NCI-H69 (cell line): Measurements from ENCODE around the gene GUCY1A1.

ENCODE experiments used
- DNase-seq: peaks from one replicate; lab custom pipeline; 2025; lab: John Stamatoyannopoulos, UW

Gene GUCY1A1

DNA sequence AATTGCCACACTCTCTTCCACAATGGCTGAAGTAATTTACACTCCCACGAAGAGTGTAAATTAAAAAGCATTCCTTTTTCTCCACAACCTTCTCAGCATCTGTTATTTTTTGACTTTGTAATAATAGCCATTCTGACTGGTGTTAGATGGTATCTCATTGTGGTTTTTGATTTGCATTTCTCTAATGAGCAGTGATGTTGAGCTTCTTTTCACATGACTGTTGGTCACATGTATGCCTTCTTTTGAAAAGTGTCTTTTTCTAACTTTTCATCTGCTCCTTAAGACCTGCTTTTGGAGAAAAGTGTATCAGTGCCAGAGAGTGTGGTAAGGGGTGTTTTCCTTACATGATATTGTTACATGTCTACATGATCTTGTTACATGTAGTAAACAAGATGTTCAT is 25.7 kb downstream of the GUCY1A1 start:
- no peak for DNase-seq

DNA sequence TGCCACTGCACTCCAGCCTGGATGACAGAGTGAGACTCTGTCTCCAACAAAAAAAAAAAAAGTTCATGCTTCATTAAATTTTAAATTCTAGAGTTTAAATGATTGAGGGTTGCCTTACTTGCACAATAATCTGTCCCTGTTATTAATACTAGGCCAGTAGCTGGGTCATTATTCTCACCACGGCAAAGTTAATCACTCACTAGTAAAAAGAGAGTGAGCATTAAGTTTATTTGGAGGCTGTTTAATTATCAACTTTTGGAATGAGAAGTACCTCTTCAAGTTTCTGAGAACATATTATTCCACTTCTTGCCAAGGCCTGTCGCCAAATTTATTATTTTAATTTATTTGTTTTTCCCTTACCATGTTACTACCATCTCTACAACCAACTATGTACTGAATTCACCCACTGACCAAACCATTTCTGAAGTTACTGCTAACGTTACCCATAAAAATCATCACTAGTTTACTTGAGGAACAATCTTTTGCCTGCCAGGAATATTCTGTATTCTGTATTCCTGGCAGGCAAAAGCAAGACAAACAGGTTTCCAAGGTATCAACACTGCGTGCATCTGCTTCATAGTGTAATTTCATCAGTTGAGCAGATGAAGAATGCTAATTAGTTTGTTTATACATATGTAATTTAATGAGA is 26.5 kb downstream of the GUCY1A1 start:
- DNase-seq, result no peak

DNA sequence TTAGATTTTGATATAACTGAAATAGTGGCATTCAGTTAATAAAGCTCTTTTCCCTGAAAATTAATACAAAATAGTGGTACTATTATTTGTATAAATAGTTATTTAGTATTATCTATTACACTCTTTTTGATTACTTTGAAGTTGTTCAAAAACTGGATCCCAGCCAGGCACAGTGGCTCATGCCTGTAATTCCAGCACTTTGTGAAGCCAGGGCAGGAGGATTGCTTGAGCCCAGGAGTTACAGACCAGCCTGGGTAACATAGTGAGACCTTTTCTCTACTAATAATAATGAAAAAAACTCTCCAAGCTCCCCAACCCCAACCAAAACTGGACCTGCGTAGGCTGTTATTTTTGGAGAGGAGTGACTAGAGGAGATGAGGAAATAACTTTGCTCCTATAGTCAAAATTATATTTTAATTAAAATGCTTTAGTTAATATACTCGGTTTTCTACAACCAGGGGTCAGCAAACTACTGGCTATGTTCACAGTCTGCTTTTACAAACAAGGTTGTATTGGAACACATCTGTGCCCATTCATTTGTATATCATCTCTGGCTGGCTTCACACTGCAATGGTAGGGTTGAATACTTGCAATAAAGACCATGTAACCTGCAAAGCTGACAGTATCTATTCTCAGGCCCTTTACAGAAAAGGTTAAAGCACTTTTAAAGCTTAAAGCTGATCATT is 27.6 kb downstream of the GUCY1A1 start:
- DNase-seq, result no peak

DNA sequence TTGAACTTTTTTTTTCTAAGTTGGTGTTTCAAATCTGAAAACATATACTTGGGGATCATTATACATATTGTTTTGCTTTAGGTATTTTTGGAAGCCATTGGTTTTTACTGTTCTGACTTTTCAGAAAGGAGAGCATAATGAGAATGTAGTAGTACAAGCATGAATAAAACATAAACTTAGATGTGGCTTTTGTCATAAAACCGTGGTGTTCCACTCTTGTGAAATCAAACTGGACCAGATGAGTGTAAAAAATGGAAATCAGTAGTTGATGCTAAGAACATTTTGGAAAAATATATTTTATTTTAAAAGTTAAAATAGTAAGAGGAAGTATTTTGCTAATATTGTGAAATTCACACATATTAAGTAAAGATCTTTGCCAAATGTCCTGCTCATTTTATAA is 29.6 kb downstream of the GUCY1A1 start:
- no peak for DNase-seq

DNA sequence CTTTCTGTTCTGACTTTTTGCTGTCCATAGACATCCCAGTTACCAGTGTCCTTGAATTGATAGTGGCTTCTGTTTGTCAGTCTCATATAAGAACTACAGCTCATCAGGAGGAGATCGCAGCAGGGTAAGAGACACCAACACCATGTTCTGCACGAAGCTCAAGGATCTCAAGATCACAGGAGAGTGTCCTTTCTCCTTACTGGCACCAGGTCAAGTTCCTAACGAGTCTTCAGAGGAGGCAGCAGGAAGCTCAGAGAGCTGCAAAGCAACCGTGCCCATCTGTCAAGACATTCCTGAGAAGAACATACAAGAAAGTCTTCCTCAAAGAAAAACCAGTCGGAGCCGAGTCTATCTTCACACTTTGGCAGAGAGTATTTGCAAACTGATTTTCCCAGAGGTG is 30.1 kb downstream of the GUCY1A1 start:
- no peak for DNase-seq

DNA sequence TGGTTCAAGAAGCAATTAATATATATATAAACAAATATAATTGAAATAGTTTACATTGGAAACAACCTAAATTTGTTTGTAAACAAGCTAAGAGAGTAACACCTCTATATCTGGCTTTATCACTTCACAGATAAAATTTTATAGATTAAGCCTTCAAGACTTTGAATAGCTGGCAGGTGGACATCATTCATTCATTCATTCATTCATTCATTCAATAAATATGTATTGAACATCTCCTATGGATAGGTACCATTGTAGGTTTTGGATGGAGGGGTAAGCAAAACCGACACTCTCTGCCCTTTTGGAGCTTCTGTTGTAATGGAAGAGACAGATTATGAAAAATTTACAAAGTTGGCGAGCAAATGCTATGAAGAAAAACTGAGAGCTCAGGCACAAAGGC is 35.2 kb downstream of the GUCY1A1 start:
- no peak for DNase-seq

DNA sequence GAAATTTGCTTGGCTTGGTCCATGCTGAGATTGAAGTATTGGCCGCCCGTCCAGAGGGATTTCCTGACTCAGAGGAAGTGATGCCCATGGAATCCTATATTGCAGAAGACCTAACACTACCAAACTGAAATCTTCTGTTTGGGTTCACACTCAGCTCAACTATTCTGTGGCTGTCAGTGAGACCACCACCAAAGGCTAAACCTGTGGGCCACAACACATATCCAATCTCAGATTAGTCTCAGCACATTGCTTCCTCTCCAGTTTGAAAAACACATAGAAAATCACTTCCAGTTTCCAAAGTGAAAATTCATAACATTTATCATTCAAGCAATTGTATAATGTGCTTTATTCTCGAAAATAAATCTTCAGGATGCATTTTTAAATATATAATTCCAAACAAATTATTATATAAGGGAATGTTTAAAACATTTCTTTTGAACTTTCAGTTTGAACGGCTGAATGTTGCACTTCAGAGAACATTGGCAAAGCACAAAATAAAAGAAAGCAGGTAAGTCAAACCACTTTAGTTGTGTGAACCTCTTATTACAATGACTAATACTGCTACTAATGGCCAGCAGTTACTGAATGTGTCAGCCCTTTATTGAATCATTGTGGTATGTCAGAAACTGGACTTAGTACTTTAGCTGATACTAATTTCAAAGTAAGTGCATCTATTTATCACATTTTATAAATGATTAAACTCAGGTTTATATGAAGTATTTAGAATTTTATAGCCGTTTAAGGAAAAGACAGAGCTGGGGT is 37.0 kb downstream of the GUCY1A1 start:
- DNase-seq, result no peak

DNA sequence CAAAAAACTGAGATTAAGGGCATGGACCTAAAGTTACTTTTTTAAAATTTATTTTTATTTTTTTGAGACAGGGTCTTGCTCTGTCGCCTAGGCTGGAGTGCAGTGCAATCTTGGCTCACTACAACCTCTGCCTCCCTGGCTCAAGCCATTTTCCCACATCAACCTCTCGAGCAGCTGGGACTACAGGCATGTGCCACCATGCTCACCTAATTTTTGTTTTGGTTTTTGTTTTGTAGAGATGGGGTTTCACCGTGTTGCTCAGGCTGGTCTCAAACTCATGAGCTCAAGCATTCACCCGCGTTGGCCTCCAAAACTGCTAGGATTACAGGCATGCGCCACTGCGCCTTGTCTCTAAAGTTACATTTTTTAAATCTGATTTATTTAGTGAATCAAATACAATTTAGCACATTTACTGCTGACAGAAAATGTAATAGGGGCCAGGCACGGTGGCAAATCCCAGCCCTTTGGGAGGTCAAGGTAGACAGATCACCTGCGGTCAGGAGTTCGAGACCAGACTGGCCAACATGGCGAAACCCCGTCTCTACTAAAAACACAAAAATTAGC is 38.3 kb downstream of the GUCY1A1 start:
- no peak for DNase-seq

DNA sequence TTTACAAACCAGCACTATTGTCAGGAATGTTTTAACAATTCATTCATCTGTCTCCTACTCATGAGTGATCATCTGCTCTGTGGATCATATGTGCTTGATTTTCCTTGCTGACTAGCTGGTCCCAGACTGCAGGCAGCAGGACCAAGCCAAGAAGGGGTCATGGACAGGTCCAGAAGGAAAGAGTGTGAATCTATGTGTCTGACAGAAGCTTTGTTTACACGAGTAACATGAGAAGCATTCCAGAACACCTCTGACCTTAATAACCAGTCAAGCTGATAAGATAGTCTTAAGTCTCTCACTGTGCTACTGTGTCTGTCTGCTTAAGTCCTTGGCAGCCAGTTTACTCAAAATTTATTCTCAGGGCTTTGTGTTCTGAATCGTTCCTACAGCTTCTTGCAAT is 39.0 kb downstream of the GUCY1A1 start:
- DNase-seq, result no peak

DNA sequence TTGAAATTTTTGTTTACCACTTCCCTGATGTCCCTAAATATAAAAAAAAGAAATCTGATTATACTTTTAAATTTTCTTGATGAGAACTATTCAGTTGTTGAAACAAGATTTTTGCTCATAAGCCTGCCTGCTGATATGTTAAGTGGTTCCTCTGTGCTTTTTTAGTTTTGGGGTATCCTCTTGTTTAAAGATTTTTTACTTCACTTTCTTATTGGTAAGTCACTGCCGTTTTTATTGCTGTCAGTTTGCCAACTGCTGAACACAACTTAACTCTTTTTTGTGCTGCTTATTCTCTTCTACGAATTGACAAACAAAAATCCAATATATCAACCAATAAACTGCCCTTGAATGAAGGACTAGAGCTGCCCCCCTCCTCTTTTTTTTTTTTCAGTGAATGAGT is 39.5 kb downstream of the GUCY1A1 start:
- no peak for DNase-seq

DNA sequence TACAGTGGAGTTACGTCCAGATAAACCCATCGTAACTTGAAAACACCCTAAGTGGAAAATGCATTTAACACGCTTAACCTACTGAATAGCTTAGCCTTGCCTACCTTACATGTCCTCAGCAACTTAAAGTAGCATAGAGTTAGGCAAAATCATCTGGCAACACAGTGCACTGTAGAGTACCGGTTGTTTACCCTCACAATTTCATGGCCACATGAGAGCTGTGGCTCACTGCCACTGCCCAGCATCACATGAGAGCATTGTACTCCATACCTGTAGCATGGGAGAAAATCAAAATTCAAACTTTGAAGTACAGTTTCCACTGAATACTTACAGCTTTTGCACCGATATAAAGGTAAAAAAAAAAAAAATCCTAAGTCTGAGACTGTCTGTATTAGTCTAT is 40.6 kb downstream of the GUCY1A1 start:
- DNase-seq, result no peak

DNA sequence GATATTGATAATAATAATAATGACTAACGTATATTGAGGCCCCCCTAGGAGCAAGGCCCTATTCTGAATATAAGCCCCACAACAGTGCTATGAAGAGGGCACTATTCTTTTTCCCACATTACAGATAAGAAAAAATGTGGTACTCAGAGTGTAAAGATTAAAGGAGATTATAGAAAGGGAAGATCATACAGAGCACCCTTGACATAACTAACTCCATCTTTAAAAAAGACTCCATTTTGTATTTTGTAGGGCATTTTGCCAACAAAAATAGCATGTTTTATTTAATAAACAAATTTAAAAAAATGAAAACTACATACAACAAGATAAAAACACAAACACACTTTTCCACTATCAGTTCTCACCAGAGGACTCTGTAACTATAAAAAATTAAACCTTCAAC is 42.1 kb downstream of the GUCY1A1 start:
- DNase-seq, result no peak

DNA sequence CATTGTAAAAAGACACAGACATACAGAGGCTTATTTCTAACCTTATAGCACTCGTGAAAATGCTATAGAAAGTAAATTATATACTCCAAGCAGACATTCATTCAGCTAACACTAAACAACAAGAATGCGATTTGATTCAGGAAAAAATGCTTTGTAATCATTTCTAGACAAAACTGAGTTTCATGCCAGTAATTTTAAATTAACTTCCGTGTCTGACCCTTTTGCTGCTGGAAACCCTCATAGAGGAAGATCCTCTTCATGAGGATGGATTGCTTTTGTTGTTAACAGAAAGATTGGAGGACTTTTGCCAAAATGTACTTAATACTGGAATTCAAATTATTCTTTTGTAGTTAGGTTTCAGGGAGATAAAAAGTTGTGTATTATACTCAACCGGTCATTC is 43.3 kb downstream of the GUCY1A1 start:
- no peak for DNase-seq

DNA sequence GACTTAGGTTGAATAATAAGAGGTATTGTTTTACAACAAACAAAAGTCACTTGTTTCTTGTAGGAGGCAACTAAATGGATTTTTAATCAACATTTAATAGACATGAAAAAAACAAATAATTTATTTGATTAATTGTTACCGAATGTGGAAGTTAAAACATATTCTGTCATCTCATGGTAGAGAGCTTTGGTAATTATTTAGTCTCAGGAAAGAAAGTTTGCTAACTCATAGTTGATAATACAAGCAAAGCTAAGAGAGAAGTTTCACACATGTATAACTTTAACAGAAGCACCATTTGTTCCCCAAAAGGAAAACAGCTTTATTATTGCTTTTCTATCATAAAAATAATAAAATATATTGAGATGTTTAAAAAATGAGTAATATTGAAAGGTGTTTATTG is 44.9 kb downstream of the GUCY1A1 start:
- DNase-seq, result no peak

DNA sequence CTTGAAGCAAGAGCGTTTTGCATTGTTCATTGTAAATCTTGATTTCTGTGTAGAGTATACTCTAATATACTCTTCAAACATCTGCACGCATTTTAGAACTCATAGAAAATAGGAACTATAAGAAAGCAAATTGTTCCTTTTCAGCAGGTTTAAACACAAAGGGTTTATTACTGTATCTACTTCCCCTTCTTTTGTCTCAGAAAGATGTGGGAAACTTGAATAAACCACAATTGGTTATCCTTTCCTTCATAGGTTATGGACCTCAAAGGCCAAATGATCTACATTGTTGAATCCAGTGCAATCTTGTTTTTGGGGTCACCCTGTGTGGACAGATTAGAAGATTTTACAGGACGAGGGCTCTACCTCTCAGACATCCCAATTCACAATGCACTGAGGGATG is 46.2 kb downstream of the GUCY1A1 start:
- DNase-seq, result no peak

DNA sequence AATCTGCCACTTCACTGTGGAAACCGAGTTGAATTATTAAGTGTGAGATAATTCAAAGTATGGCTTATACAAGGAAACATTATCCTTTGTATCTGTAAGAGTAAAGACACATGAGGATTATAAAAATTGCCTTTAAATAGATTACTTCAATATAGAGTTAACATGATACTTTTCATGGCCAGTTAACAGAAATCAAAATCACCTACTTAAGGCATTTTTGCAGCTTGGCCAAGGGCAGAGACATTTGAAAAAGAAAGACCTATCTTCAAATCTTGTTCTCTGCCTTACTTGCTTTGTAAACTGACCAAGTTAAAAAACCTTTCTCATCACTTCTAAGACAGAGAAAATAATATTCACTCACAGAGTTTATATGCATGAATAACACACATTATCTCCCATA is 47.3 kb downstream of the GUCY1A1 start:
- no peak for DNase-seq

DNA sequence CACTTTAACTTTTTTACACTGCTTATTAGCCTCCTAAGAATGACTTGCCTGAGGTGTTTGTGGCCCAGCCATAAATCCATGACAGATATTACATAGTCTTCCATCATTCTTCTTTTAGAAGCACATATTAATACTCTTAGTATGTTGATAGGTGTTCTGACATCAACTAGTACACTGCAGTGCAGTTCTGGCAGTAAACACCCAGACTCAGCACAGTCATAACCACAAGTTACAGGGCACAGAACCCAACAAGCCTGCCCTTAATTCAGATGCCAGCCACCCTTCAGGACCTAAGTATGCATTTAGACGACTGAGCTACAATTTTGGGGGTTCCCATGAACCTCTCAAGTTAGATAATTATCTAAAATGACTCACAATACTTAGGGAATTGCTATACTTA is 55.7 kb downstream of the GUCY1A1 start:
- no peak for DNase-seq

DNA sequence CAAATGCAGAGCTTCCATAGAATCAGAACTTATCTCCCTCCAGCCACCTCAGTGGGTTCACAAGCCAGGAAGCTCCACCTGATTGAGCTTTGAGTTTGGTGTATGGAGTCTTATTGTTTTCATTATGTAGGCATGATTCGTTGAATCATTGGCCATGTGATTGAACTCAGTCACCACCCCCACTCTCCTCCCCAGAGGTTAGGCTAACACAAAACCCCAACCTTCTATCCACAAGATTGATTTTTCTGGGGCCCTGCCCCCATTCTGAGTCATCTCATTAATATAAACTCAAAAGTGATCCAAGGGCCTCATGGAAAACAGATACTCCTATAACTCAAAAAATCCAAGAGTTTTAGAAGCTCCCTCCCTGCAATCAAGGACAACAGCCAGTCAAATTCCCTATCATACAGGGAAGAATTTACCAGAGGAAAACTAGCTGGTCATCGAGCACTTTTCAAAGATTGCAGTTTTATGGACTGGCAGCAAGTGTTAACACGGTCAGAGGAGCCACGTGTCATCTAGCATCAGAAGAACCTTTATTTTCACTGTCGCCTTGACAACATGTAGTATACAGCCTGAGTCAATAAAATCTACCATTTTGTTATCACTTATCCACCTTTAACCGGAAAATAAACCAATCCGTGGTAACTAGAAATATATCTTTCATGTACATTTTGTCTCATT is 56.3 kb downstream of the GUCY1A1 start:
- DNase-seq, result no peak

DNA sequence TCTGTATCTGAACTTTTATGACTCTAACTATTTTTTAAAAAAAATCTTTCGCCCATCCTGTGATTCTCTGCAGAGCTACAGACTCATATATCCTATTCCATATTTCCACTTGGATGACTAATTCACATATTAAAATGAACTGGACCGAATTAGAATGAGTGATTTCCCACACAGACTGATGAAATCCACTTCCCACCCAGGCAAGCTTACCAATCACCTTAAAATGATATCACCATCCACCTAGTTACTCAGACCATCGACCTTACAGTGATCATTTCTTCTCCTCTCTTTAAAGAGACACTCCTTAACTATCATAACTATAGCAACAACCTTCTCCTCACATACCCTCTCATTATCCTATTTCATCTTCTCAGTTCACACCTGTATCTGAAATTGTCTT is 58.1 kb downstream of the GUCY1A1 start:
- no peak for DNase-seq

DNA sequence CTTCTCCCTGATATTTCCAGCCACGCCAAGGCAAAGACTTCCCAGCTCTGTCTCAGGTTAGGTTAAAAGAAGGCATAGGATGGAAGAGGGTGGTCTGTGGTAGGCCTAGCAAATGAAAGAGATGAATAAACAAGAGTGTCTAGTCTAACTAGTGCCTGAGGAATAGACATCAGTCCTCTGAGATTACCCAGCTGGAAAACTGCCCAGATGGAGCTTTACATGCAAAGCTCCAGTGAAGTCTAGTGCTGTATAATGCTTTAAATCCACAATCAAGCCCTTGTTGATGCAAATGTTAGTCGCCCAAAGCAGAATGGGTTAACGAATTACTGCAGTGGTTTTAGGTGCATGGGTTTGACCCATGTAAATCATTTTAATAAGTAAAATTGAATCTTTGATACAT is 67.4 kb downstream of the GUCY1A1 start:
- no peak for DNase-seq

DNA sequence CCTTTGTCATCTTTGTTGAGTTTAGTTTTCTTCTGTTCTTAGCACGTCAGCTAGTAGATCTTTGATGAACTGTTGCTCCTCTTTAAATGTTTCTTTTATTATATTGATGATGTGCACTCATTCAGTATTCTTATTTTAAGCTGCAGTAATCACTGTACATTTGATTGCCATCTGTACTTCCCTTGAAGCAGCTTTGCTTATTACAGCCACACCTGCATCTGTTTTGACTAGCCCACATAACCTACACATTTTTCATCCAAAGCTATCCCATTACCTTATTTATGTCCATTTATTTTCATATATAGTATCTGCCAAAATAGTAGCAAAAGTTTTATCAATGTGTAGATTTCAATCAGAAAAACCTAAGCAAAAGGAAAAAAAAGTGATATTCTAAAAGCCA is 68.3 kb downstream of the GUCY1A1 start:
- DNase-seq, result no peak

DNA sequence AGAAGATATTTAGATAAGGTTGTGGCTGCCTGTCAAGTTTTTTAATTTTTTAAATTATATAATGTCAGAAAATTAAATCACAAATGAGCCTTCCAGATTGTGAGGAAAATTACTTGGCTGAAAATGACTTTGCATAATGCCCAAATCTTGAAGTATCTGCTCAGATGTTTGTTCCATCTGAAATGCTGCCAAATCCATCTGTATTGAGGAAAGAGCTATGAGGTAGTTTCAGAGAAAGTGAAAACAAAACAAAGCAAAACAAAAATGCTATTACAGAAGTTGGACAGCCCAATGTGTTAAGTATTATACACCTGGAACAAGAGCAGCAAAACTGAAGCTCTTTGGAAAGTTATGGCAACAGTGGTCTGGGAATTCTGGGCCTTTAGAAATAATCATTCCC is 68.8 kb downstream of the GUCY1A1 start:
- no peak for DNase-seq

DNA sequence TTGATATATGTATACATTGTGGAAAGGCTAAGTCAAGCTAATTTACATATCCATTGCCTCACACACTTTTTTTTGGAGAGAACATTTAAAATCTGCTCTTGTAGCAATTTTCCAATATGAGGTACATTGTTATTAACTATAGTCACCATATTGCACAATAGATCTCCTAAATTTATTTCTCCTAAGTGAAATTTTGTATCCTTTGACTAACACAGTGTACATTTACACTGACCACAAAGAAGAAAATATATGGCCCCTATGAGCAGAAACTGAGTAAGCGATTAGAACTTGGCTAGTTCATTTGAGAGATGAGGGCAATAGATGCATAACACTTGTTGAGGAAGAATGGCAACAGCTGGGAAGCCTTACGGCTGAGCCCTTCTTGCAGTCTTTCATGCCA is 71.9 kb downstream of the GUCY1A1 start:
- DNase-seq, result no peak
